HG03354 (cell line): ENCODE data around the gene PARVA.
"Not testable (repeated sequence)": the region's sequence is repeated elsewhere in the genome, so short reads cannot be mapped to it uniquely, and the experiment has no call there.

Experiments used
- ATAC-seq: cut with Tn5 transposase; IDR thresholded peaks from one replicate; pipeline ENCODE4 v1.9.1; 2021; ENCODE audit warnings: mild to moderate bottlenecking; ENCODE audit not compliant: unreplicated experiment, poor library complexity, severe bottlenecking

PARVA gene

GRCh38 chr11:12518606-12519385, 141.4 kb downstream of the PARVA start:
- no peak for ATAC-seq

- no peak for ATAC-seq
Measured at GRCh38 chr11:12520054-12520453, 142.7 kb downstream of the PARVA start.

GRCh38 chr11:12520576-12520975, 143.2 kb downstream of the PARVA start:
- not testable (repeated sequence) for ATAC-seq

- ATAC-seq = no peak
Measured at GRCh38 chr11:12523180-12523924, 146.0 kb downstream of the PARVA start.

GRCh38 chr11:12524865-12525264, 147.5 kb downstream of the PARVA start:
- ATAC-seq = no peak

GRCh38 chr11:12525466-12526055, 148.2 kb downstream of the PARVA start:
- no peak for ATAC-seq

GRCh38 chr11:12526789-12527188, 149.4 kb downstream of the PARVA start:
- ATAC-seq = no peak

- no peak for ATAC-seq
Measured at GRCh38 chr11:12528487-12528886, 151.1 kb downstream of the PARVA start.

GRCh38 chr11:12529041-12529440, 151.7 kb downstream of the PARVA start:
- ATAC-seq = no peak

GRCh38 chr11:12529793-12530192, 152.4 kb downstream of the PARVA start:
- ATAC-seq = no peak

GRCh38 chr11:12531020-12531419, 153.6 kb downstream of the PARVA start:
- ATAC-seq = no peak

- no peak for ATAC-seq
Measured at GRCh38 chr11:12531681-12532080, 154.3 kb downstream of the PARVA start.

GRCh38 chr11:12532580-12532979, 155.2 kb downstream of the PARVA start:
- no peak for ATAC-seq

GRCh38 chr11:12534549-12534948, 157.2 kb downstream of the PARVA start:
- ATAC-seq = no peak

GRCh38 chr11:12535321-12535720, 157.9 kb downstream of the PARVA start:
- no peak for ATAC-seq

- ATAC-seq = no peak
Measured at GRCh38 chr11:12536566-12536965, 159.2 kb downstream of the PARVA start.

- no peak for ATAC-seq
Measured at GRCh38 chr11:12537778-12538401, 160.5 kb downstream of the PARVA start.

- no peak for ATAC-seq
Measured at GRCh38 chr11:12538889-12539421, 161.6 kb downstream of the PARVA start.

- no peak for ATAC-seq
Measured at GRCh38 chr11:12539572-12539971, 162.2 kb downstream of the PARVA start.

GRCh38 chr11:12540075-12540680, 162.8 kb downstream of the PARVA start:
- no peak for ATAC-seq
